ENCODE measurements around the gene HSD17B12. TPM values are rescaled to one million over a fixed set of nuclear protein-coding genes. Genes with fewer than 3 reads are reported as not detected.
A peak's percentile ranks its signal among the peaks of the same experiment; 100 is the strongest.

HSD17B12 gene
- total RNA-seq, 4 donors from 2014 or later = 50.6 to 72.4 (median 54.1) TPM

DNA sequence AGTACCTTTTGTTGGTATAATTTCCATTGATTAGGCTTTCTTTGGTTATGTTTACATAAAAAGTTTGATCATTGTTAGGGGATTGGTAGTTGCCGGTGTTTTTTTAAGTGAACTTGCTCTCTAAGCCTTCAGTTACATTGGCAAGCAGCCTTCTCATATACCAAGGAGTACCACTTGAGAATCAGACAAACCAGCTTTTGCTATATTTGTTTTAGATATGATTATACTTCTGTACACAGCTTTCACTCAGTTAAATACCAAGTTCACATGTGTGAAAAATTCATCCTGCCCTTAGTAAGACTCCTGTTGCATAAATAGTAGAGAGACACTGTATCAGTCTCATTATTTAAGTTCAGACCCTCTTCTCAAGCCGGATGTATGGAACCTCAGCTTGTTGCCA is 222.5 kb downstream of the HSD17B12 start:
- ATAC-seq (ENCODE audit: low FRiP score) = no peak
- TF ChIP-seq, protein P1, sequence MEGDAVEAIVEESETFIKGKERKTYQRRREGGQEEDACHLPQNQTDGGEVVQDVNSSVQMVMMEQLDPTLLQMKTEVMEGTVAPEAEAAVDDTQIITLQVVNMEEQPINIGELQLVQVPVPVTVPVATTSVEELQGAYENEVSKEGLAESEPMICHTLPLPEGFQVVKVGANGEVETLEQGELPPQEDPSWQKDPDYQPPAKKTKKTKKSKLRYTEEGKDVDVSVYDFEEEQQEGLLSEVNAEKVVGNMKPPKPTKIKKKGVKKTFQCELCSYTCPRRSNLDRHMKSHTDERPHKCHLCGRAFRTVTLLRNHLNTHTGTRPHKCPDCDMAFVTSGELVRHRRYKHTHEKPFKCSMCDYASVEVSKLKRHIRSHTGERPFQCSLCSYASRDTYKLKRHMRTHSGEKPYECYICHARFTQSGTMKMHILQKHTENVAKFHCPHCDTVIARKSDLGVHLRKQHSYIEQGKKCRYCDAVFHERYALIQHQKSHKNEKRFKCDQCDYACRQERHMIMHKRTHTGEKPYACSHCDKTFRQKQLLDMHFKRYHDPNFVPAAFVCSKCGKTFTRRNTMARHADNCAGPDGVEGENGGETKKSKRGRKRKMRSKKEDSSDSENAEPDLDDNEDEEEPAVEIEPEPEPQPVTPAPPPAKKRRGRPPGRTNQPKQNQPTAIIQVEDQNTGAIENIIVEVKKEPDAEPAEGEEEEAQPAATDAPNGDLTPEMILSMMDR (IDR thresholded peaks at IDR 0.05) = no peak
- no peak for DNase-seq (ENCODE audit: low spot score)

DNA sequence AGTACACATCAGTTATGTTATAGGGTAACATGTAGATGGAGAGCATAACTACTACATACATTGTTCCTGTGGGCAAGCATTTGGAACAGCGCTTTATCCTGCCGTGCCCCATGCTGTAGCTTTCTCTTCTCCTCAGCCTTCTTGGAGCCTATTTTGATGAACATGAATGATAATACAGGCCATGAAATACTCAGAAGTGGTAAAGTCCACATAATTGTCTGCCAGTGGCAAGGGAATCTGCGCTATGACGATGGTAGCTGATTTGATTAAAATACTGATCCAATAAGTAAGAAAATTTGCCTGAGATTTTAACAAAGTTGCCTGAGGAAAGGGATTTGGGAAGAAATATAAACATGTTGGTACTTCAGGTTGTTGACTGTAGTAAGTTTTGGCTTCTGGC is 223.4 kb downstream of the HSD17B12 start:
- no peak for ATAC-seq (ENCODE audit: low FRiP score)
- DNase-seq (ENCODE audit: low spot score) = no peak
- TF ChIP-seq, protein P1 (IDR thresholded peaks at IDR 0.05) = no peak

DNA sequence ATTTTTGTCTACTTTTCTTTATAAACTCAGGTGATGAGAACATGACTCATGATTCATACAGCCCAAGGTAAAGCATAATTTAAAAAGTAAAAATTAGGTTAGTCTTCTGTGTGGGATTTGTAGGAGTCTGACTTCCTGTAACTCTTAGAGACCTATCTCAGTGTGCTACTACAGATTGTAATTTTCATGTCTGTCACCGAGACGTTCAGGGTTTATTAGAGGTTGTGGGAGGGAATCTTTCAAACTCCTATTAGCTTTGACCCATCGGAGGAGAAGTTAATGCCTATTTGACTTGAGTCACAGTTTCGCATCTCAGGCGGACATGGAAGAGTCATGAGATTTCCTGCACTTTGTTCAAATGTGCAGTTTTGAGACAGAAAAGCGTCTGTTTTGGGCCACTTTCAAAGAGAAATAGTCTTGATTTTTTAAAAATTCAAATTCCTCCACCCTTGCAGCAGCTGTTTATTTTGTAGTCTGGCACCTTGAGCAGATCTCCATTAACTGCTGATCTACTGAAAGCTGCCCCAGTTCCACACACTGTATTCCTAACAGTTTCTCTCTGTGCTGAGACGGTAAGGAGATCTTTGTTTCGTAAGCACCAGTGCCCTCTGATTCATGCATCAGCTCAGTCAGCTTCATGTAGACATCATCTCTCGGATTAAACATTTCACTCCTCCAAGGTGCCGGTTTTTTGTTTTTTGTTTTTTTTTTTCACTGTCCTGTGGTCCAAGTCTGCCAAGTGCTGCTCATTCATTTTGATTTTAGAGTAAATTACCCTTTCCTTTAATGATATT is 224.4 kb downstream of the HSD17B12 start:
- TF ChIP-seq, protein P1 (IDR thresholded peaks at IDR 0.05) = no peak
- ATAC-seq (ENCODE audit: low FRiP score) (peak; percentile 82), DNase-seq (ENCODE audit: low spot score) (no peak)

- TF ChIP-seq, protein P1 (IDR thresholded peaks at IDR 0.05) = no peak
- DNase-seq (ENCODE audit: low spot score) (no peak), ATAC-seq (ENCODE audit: low FRiP score) (no peak)
Measured at GRCh38 chr11:43905813-43906241, 225.3 kb downstream of the HSD17B12 start.

Small RNA genes lying within 50 kb of the gene (small RNA-seq; reads per million reads assigned to genes)
- not detected for gene PHBP2
- gene RPL23AP63 = not detected

Other genes starting within 250 kb of the HSD17B12 start
- 10 to 100 TPM; 26.3 to 39.9 (median 29.6) TPM for gene ALKBH3, start 200.1 kb downstream of the HSD17B12 start, total RNA-seq

Measured in omental fat pad (tissue), 4 donors.